H1 (cell line): ENCODE data around the gene CCL28. TPM values are rescaled to one million over a fixed set of nuclear protein-coding genes. Genes with fewer than 3 reads are reported as not detected.

Experiments used
- CTCF ChIA-PET: fragments of 300-600 bp; sonication (Branson Sonifier 250); formaldehyde crosslinking; loops from one replicate; lab custom pipeline; 2021; ENCODE audit not compliant: partially characterized antibody; lab: Charles Lee
- POLR2A ChIA-PET: fragments of 300-600 bp; sonication (Branson Sonifier 250); formaldehyde crosslinking; loops from one replicate; lab custom pipeline; 2021; ENCODE audit warnings: inconsistent platforms; ENCODE audit not compliant: partially characterized antibody; lab: Charles Lee
- DNase-seq, 2 experiments: peaks; one replicate each; pipeline versions ENCODE4 v3.0.0 to v3.0.0-alpha.2; 2010 to 2022; ENCODE audit warnings: low spot score in 2 of 2, low read depth in 1 of 2, mixed read lengths in 1 of 2
- FAIRE-seq: peaks from 2 replicates; lab custom pipeline; 2011; peaks lifted over from hg19 to GRCh38; lab: Jason Lieb, UNC
- H2AFZ ChIP-seq: 2 replicates; pipeline ENCODE4 v1.8.1; 2012; ENCODE audit warnings: low read length, inconsistent platforms
- H2AK5ac ChIP-seq: 2 replicates; pipeline ENCODE4 v1.6.1; 2013; ENCODE audit warnings: low read depth, low read length
- H2BK120ac ChIP-seq: replicated peaks from 2 replicates; pipeline ENCODE3; 2013; ENCODE audit warnings: low read depth, low read length, inconsistent platforms
- H2BK12ac ChIP-seq: 2 replicates; pipeline ENCODE4 v1.6.1; 2013; ENCODE audit warnings: low read depth, low read length
- H2BK15ac ChIP-seq: 2 replicates; pipeline ENCODE4 v1.6.1; 2013; ENCODE audit warnings: low read length
- H2BK20ac ChIP-seq: 2 replicates; pipeline ENCODE4 v1.6.1; 2013; ENCODE audit warnings: low read length
- H2BK5ac ChIP-seq: 2 replicates; pipeline ENCODE4 v1.6.1; 2013; ENCODE audit warnings: low read depth, low read length
- H3K14ac ChIP-seq: 2 replicates; pipeline ENCODE4 v1.6.1; 2013; ENCODE audit warnings: inconsistent platforms; ENCODE audit not compliant: insufficient read length
- H3K18ac ChIP-seq: 2 replicates; pipeline ENCODE4 v1.6.1; 2013; ENCODE audit warnings: low read length; ENCODE audit errors: extremely low read depth
- H3K23ac ChIP-seq: 2 replicates; pipeline ENCODE4 v1.6.1; 2013; ENCODE audit warnings: inconsistent platforms; ENCODE audit not compliant: insufficient read length
- H3K23me2 ChIP-seq: 2 replicates; pipeline ENCODE4 v1.6.1; 2013; ENCODE audit warnings: low read depth, low read length
- H3K27ac ChIP-seq: 2 replicates; pipeline ENCODE4 v1.6.1; 2011; ENCODE audit warnings: low read depth, low read length, inconsistent platforms
- H3K27me3 ChIP-seq, 4 experiments: replicated peaks in 1 of 4; 1 replicate in 1 of 4; 2 replicates in 3 of 4; pipeline versions ENCODE4 v1.6.1 to v1.8.1; 2011 to 2013; ENCODE audit warnings: low read length in 3 of 4, mild to moderate bottlenecking in 3 of 4, inconsistent platforms in 2 of 4, mixed read lengths in 2 of 4, moderate library complexity in 1 of 4; ENCODE audit not compliant: control insufficient read depth in 3 of 4, insufficient read depth in 3 of 4; ENCODE audit errors: extremely low read depth in 1 of 4
- H3K36me3 ChIP-seq, 4 experiments: 2 replicates each; pipeline versions ENCODE4 v1.6.1 to v1.8.1; 2011 to 2013; ENCODE audit warnings: mild to moderate bottlenecking in 4 of 4, low read length in 3 of 4, moderate library complexity in 2 of 4, control low read depth in 1 of 4, inconsistent platforms in 1 of 4; ENCODE audit not compliant: insufficient read depth in 4 of 4, control insufficient read depth in 2 of 4
- H3K4ac ChIP-seq: replicated peaks from 2 replicates; pipeline ENCODE3; 2013; ENCODE audit warnings: low read length, low read depth, mixed read lengths, inconsistent platforms; ENCODE audit not compliant: insufficient read length
- H3K4me1 ChIP-seq, 4 experiments: replicated peaks in 1 of 4; 1 replicate in 1 of 4; 2 replicates in 3 of 4; pipeline versions ENCODE4 v1.6.1 to v1.8.1; 2011 to 2013; ENCODE audit warnings: low read length in 3 of 4, inconsistent platforms in 2 of 4, mixed read lengths in 1 of 4; ENCODE audit not compliant: insufficient read depth in 4 of 4, control insufficient read depth in 3 of 4
- H3K4me2 ChIP-seq, 2 experiments: 2 replicates each; pipeline versions ENCODE4 v1.6.1 to v1.8.1; 2011 to 2013; ENCODE audit warnings: low read depth in 2 of 2, low read length in 2 of 2, control low read depth in 1 of 2, inconsistent platforms in 1 of 2, mild to moderate bottlenecking in 1 of 2; ENCODE audit not compliant: insufficient read depth in 1 of 2
- H3K4me3 ChIP-seq, 4 experiments: fragments of 200-600, 300-600 bp in 1 of 4; sonication (generic), shearing (Covaris generic), sonication (Bioruptor Twin) in 1 of 4; 2 replicates each; pipeline versions ENCODE4 v1.5.1 to v1.8.1; 2011 to 2016; ENCODE audit warnings: low read length in 4 of 4, low read depth in 3 of 4, control low read depth in 2 of 4, inconsistent platforms in 2 of 4, mild to moderate bottlenecking in 2 of 4, mixed read lengths in 1 of 4, moderate library complexity in 1 of 4; ENCODE audit not compliant: insufficient read depth in 2 of 4; ENCODE audit errors: extremely low read depth in 1 of 4
- H3K56ac ChIP-seq: replicated peaks from 2 replicates; pipeline ENCODE3; 2013; ENCODE audit warnings: low read depth, mild to moderate bottlenecking, mixed read lengths, low read length, inconsistent platforms; ENCODE audit not compliant: insufficient read length
- H3K79me1 ChIP-seq: 2 replicates; pipeline ENCODE4 v1.6.1; 2013; ENCODE audit warnings: low read depth, low read length, control low read depth
- H3K79me2 ChIP-seq, 2 experiments: 2 replicates each; pipeline versions ENCODE4 v1.6.1 to v1.8.1; 2012 to 2013; ENCODE audit warnings: low read length in 2 of 2, mild to moderate bottlenecking in 2 of 2, inconsistent platforms in 1 of 2; ENCODE audit not compliant: insufficient read depth in 2 of 2, control insufficient read depth in 1 of 2
- H3K9ac ChIP-seq, 4 experiments: replicated peaks in 1 of 4; 1 replicate in 1 of 4; 2 replicates in 3 of 4; pipeline versions ENCODE4 v1.6.1 to v1.8.1; 2011 to 2013; ENCODE audit warnings: low read depth in 3 of 4, low read length in 3 of 4, control low read depth in 2 of 4, mild to moderate bottlenecking in 2 of 4, moderate library complexity in 2 of 4, inconsistent platforms in 1 of 4; ENCODE audit errors: extremely low read depth in 1 of 4
- H3K9me3 ChIP-seq, 2 experiments: 2 replicates each; pipeline versions ENCODE4 v1.6.1 to v1.8.1; 2012 to 2013; ENCODE audit warnings: mild to moderate bottlenecking in 2 of 2, moderate library complexity in 2 of 2, control low read depth in 1 of 2, inconsistent platforms in 1 of 2, low read depth in 1 of 2, low read length in 1 of 2, mixed read lengths in 1 of 2; ENCODE audit not compliant: insufficient read depth in 2 of 2
- H4K20me1 ChIP-seq, 2 experiments: replicated peaks in 1 of 2; 2 replicates each; pipeline versions ENCODE3 to v1.8.1; 2011 to 2013; ENCODE audit warnings: inconsistent platforms in 2 of 2, low read length in 2 of 2, mild to moderate bottlenecking in 1 of 2; ENCODE audit not compliant: insufficient read depth in 2 of 2, control insufficient read depth in 1 of 2
- H4K5ac ChIP-seq: 2 replicates; pipeline ENCODE4 v1.6.1; 2013; ENCODE audit warnings: low read length, low read depth, mixed read lengths, inconsistent platforms; ENCODE audit not compliant: insufficient read length
- H4K8ac ChIP-seq: 2 replicates; pipeline ENCODE4 v1.8.0; 2013; ENCODE audit warnings: mild to moderate bottlenecking, moderate library complexity, low read length, inconsistent platforms; ENCODE audit not compliant: insufficient read depth; ENCODE audit errors: extremely low read depth
- H4K91ac ChIP-seq: replicated peaks from 2 replicates; pipeline ENCODE3; 2013; ENCODE audit warnings: low read length, mixed read lengths, inconsistent platforms; ENCODE audit not compliant: insufficient read length
- HDAC2 ChIP-seq, 2 experiments: fragments of 300-600 bp in 1 of 2; sonication (generic) in 1 of 2; IDR thresholded peaks; 2 replicates each; pipeline ENCODE4 v1.6.1; 2011 to 2012; ENCODE audit warnings: low read depth in 2 of 2, low read length in 2 of 2, mild to moderate bottlenecking in 2 of 2, moderate library complexity in 2 of 2, borderline replicate concordance in 1 of 2, inconsistent platforms in 1 of 2
- PHF8 ChIP-seq: fragments of 200-600 bp; sonication (generic); conservative IDR thresholded peaks from 2 replicates; pipeline ENCODE4 v1.7.1; 2012; ENCODE audit warnings: low read depth, mild to moderate bottlenecking, inconsistent platforms, low read length, moderate library complexity
- SUZ12 ChIP-seq: fragments of 200-600 bp; sonication (generic); IDR thresholded peaks from 2 replicates; pipeline ENCODE4 v1.6.1; 2012; ENCODE audit warnings: mild to moderate bottlenecking, inconsistent platforms, low read length, moderate library complexity, mixed read lengths
- WGBS, 2 experiments: shearing (Covaris generic) in 1 of 2; methylation state at CpG; one replicate each; pipeline versions ENCODE4 v1.1.6 to v1.1.7; 2013 to 2015; ENCODE audit warnings: low lambda C conversion rate in 2 of 2, mixed read lengths in 2 of 2, inconsistent platforms in 1 of 2, low coverage in 1 of 2, missing lambda C conversion rate in 1 of 2; ENCODE audit not compliant: insufficient replicate concordance in 2 of 2, insufficient coverage in 1 of 2, insufficient read length in 1 of 2; ENCODE audit errors: extremely low coverage in 1 of 2, missing lambda C conversion rate in 1 of 2; 5-methylcytosine and 5-hydroxymethylcytosine counted together
- polyA plus RNA-seq, 7 experiments: library from polyadenylated mRNA; depleted of rRNA in 3 of 7; stranded (reverse) in 5 of 7; unstranded in 2 of 7; fragments of >200 nt in 5 of 7; fragments of 200-250 nt in 2 of 7; gene quantifications; 1 replicate in 5 of 7; 2 replicates in 1 of 7; 4 replicates in 1 of 7; pipeline versions ENCODE4 v1.2.1 to v1.2.3, GENCODE V29; 2011 to 2013; ENCODE audit warnings: missing spikeins in 2 of 7, mixed read lengths in 2 of 7
- total RNA-seq: library from RNA; stranded (reverse); fragmentation: NEBNext Ultra II Directional; extraction: Animal tissue kit (Norgen Biotek cat#: 25700); gene quantifications from 2 replicates; pipeline ENCODE4 v1.2.1, GENCODE V29; 2021

CCL28 gene
- total and polyA plus RNA-seq, 2 of the 8 experiments (the other 6 are each of a cell fraction or from before 2014, with no cell fraction given) = 0.95 TPM; not detected in 1

DNA sequence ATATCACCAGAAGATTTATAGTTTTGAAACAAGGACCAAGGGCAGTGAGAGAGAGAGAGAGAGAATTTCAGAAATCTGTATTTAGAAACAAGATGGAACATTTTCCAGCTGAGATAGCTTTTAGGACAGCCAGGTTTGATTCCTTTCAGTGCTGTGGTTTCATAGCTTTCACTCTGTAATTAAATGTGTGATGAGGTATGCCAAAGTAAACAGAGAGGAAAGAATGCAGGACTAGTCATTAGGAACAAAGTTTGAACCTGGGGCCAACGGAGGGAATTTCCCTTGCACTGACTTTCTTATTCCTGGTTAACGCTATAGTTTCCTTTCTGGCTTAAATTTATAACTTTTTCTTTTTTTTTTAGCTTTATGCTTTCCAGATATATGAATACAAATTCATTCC lies 10.0 kb upstream of the CCL28 start:
- H3K18ac ChIP-seq = no peak overlapping the region
- no peak overlapping the region for H3K4me2 ChIP-seq
- H3K27ac ChIP-seq = no peak overlapping the region
- no peak overlapping the region for H4K91ac ChIP-seq
- DNase-seq (no peak), FAIRE-seq (no peak)
- no peak overlapping the region for H2BK120ac ChIP-seq
- H3K56ac ChIP-seq = no peak overlapping the region
- no peak overlapping the region for H3K14ac ChIP-seq
- no peaks in the 10 kb centered on the region for H3K27me3 ChIP-seq
- H3K4ac ChIP-seq = no peak overlapping the region
- H3K79me1 ChIP-seq = no peaks in the 10 kb centered on the region
- no peak overlapping the region for H2BK15ac ChIP-seq
- H2AFZ ChIP-seq = no peak overlapping the region
- H2AK5ac ChIP-seq = no peak overlapping the region
- CTCF ChIA-PET = no interaction called here
- POLR2A ChIA-PET = no interaction called here
- no peak overlapping the region for H4K8ac ChIP-seq
- H3K9ac ChIP-seq = no peak overlapping the region
- no peak overlapping the region for H2BK5ac ChIP-seq
- TF ChIP-seq PHF8 (no peak), SUZ12 (no peak), HDAC2 (IDR thresholded peaks at IDR 0.05; ENCODE audit: borderline replicate concordance in 1 of 2, low read depth in 2 of 2, low read length in 2 of 2) (no peak)
- WGBS, 2 experiments = 81% methylated on average over 2 of the region's 2 CpGs; no CpG with 5 or more reads in 1 of the 2 experiments
- no peak overlapping the region for H3K4me3 ChIP-seq
- no peaks in the 10 kb centered on the region for H3K79me2 ChIP-seq
- no peak overlapping the region for H2BK12ac ChIP-seq
- H4K20me1 ChIP-seq = no peaks in the 10 kb centered on the region
- no peak overlapping the region for H3K23ac ChIP-seq
- no peaks in the 10 kb centered on the region for H3K23me2 ChIP-seq
- H4K5ac ChIP-seq = no peak overlapping the region
- H3K4me1 ChIP-seq = no peaks in the 10 kb centered on the region
- peaks cover 0 to 2% of the 10 kb centered on the region in 2 experiments; a peak in 1 of 4 replicates for H3K9me3 ChIP-seq
- H2BK20ac ChIP-seq = no peak overlapping the region
- H3K36me3 ChIP-seq = no peaks in the 10 kb centered on the region
